Psoas muscle (tissue), 8 donors: ENCODE results near the gene NAA60. TPM values are rescaled to one million over a fixed set of nuclear protein-coding genes. Genes with fewer than 3 reads are reported as not detected.
"Not testable (repeated sequence)": the region's sequence is repeated elsewhere in the genome, so short reads cannot be mapped to it uniquely, and the experiment has no call there.

Experiments used
- ATAC-seq, 4 donors: fragments of 200-7000 bp; cut with Tn5 transposase; one replicate each; pipeline ENCODE4 v1.9.1; 2020; ENCODE audit warnings: moderate library complexity in 3 of 4, mild to moderate bottlenecking in 2 of 4
- DNase-seq, 2 donors: peaks; one replicate each; pipeline ENCODE4 v3.0.0-alpha.2; 2020
- H3K27ac ChIP-seq: fragments of 200-600 bp; one replicate; pipeline ENCODE4 v1.8.0; 2022
- H3K27me3 ChIP-seq, 3 donors: fragments of 200-600 bp in 1 of 3; one replicate each; pipeline versions ENCODE4 v1.6.1 to v1.8.0; 2013 to 2022; ENCODE audit warnings: low read length in 2 of 3, mild to moderate bottlenecking in 2 of 3, moderate library complexity in 1 of 3; ENCODE audit not compliant: insufficient read depth in 3 of 3
- H3K36me3 ChIP-seq, 2 donors: fragments of 200-600 bp in 1 of 2; one replicate each; pipeline versions ENCODE4 v1.6.1 to v1.8.0; 2013 to 2022; ENCODE audit warnings: low read depth in 1 of 2, mild to moderate bottlenecking in 1 of 2, moderate library complexity in 1 of 2; ENCODE audit not compliant: insufficient read depth in 1 of 2
- H3K4me1 ChIP-seq: fragments of 200-600 bp; one replicate; pipeline ENCODE4 v1.8.0; 2022
- H3K4me3 ChIP-seq: fragments of 200-600 bp; one replicate; pipeline ENCODE4 v1.8.0; 2022; ENCODE audit warnings: mild to moderate bottlenecking
- H3K9me3 ChIP-seq: fragments of 200-600 bp; one replicate; pipeline ENCODE4 v1.8.0; 2022
- CTCF ChIP-seq: fragments of 200-600 bp; IDR thresholded peaks from one replicate; pipeline ENCODE4 v1.8.0; 2022; ENCODE audit warnings: antibody characterized with exemption
- WGBS, 3 donors: extraction: QIAGEN DNeasy Blood & Tissue Kit; methylation state at CpG; one replicate each; pipeline versions ENCODE4 v1.1.6 to v1.1.7; 2013; 5-methylcytosine and 5-hydroxymethylcytosine counted together
- intact Hi-C, 2 donors: fragments of 100-400 bp; cut with DNase I; formaldehyde crosslinking; loops; one replicate each; pipeline versions ENCODE4 v1.11.0 to v1.14.2; 2022
- polyA plus RNA-seq, 3 donors: library from polyadenylated mRNA; stranded (reverse); fragments of 200-250 nt; gene quantifications; one replicate each; pipeline ENCODE4 v1.2.3, GENCODE V29; 2013
- total RNA-seq, 4 donors: library from RNA; stranded (reverse); fragmentation: NEBNext Ultra II Directional in 2 of 4; extraction: Animal tissue kit (Norgen Biotek cat#: 25700) in 2 of 4; gene quantifications; one replicate each; pipeline versions ENCODE4 v1.2.1 to v1.2.4, GENCODE V29; 2021 to 2023
- donor health status: healthy with polysubstance abuse.
- donor health status: DM: no; HTN: no; CAD: no; lungs with moderate emphysema.
- donor health status: Bipolar disorder and iron deficiency.
- donor health status: healthy.
- donor health status: DM: yes; HTN: yes; CAD: no.
- donor health status: DM: no; HTN: no; CAD: no.
- donor health status: DM: no; HTN: no; CAD: no.
- donor health status: DM: yes; HTN: yes; CAD: no.

Gene NAA60
- total and polyA plus RNA-seq, 7 donors = 17.9 to 29.3 (median 20.1) TPM

- H3K27ac ChIP-seq = peak overlapping the region; percentile 55
- ATAC-seq (peak in 3 of 4 donors; percentile 39 to 82 (median 53)), DNase-seq (peak; percentile 83 to 93)
- WGBS, 3 donors = 47 to 59% (median 48%) methylated on average over 11 to 12 of the region's 12 CpGs
- not testable (repeated sequence) for H3K27me3 ChIP-seq, H3K4me3 ChIP-seq, H3K9me3 ChIP-seq, H3K4me1 ChIP-seq
- peak; percentile 82 for TF ChIP-seq CTCF
- intact Hi-C loops = loop anchor here in 1 of 2 donors (5.0 to 10.0 kb wide), 2 partner anchors 85 to 347 kb away; partner anchors contain the start of gene SLX4
- peaks cover 0 to 80% of the 10 kb centered on the region in 2 donors for H3K36me3 ChIP-seq
These were observed 83.8 kb downstream of the NAA60 start for GRCh38 chr16:3527216-3527829.

GRCh38 chr16:3528406-3528805 lies 84.9 kb downstream of the NAA60 start:
- Histone ChIP-seq H3K9me3 (no peaks in the 10 kb centered on the region), H3K27me3 (no peaks in the 10 kb centered on the region), H3K36me3 (peaks cover 0 to 80% of the 10 kb centered on the region in 2 donors), H3K4me1 (no peaks in the 10 kb centered on the region), H3K4me3 (no peak overlapping the region), H3K27ac (no peak overlapping the region)
- intact Hi-C loops = loop anchor here in 1 of 2 donors (5.0 to 10.0 kb wide), 2 partner anchors 84 to 346 kb away; partner anchors contain the start of gene SLX4
- TF ChIP-seq CTCF = no peak
- 90 to 98% (median 98%) methylated on average over 2 of the region's 2 CpGs for WGBS, 3 donors
- ATAC-seq = no peak
- DNase-seq = no peak

GRCh38 chr16:3529175-3529574 lies 85.7 kb downstream of the NAA60 start:
- no peaks in the 10 kb centered on the region for H3K27me3 ChIP-seq
- no peak overlapping the region for H3K4me3 ChIP-seq
- no peak for TF ChIP-seq CTCF
- intact Hi-C loops = loop anchor here in 1 of 2 donors (5.0 to 10.0 kb wide), 2 partner anchors 83 to 346 kb away; partner anchors contain the start of gene SLX4
- H3K4me1 ChIP-seq = no peaks in the 10 kb centered on the region
- DNase-seq (no peak), ATAC-seq (no peak)
- H3K27ac ChIP-seq = no peak overlapping the region
- peaks cover 0 to 80% of the 10 kb centered on the region in 2 donors for H3K36me3 ChIP-seq
- H3K9me3 ChIP-seq = no peaks in the 10 kb centered on the region

GRCh38 chr16:3530371-3530914 lies 87.0 kb downstream of the NAA60 start:
- no peak overlapping the region for H3K27ac ChIP-seq
- intact Hi-C loops = loop anchor here in 1 of 2 donors (10.0 kb wide), 1 partner anchor 224 kb away; no protein-coding TSS in a partner anchor
- no peaks in the 10 kb centered on the region for H3K27me3 ChIP-seq
- H3K4me1 ChIP-seq = no peaks in the 10 kb centered on the region
- ATAC-seq (no peak), DNase-seq (no peak)
- H3K36me3 ChIP-seq = peaks cover 0 to 68% of the 10 kb centered on the region in 2 donors
- 97 to 98% (median 98%) methylated on average over 12 of the region's 12 CpGs for WGBS, 3 donors
- no peaks in the 10 kb centered on the region for H3K9me3 ChIP-seq
- TF ChIP-seq CTCF = no peak
- H3K4me3 ChIP-seq = no peak overlapping the region
